Muscle layer of duodenum (tissue), 2 donors: ENCODE results near the gene PHACTR1.
"Not testable (repeated sequence)": the region's sequence is repeated elsewhere in the genome, so short reads cannot be mapped to it uniquely, and the experiment has no call there.

ENCODE experiments used
- H3K27ac ChIP-seq: one replicate; pipeline ENCODE4 v1.7.0; 2013; ENCODE audit warnings: mild to moderate bottlenecking, low read length
- H3K27me3 ChIP-seq: one replicate; pipeline ENCODE4 v1.7.0; 2013; ENCODE audit warnings: low read depth, mild to moderate bottlenecking, control low read depth, low read length
- H3K36me3 ChIP-seq, 2 donors: one replicate each; pipeline ENCODE4 v1.7.0; 2013; ENCODE audit warnings: low read length in 2 of 2, control low read depth in 1 of 2, mild to moderate bottlenecking in 1 of 2; ENCODE audit not compliant: insufficient read depth in 2 of 2, control insufficient read depth in 1 of 2
- H3K4me1 ChIP-seq, 2 donors: one replicate each; pipeline ENCODE4 v1.7.0; 2013; ENCODE audit warnings: low read length in 2 of 2, mild to moderate bottlenecking in 2 of 2, control low read depth in 1 of 2, moderate library complexity in 1 of 2; ENCODE audit not compliant: insufficient read depth in 2 of 2, control insufficient read depth in 1 of 2
- H3K4me3 ChIP-seq, 2 donors: one replicate each; pipeline ENCODE4 v1.7.0; 2013; ENCODE audit warnings: low read length in 2 of 2, low read depth in 1 of 2, mild to moderate bottlenecking in 1 of 2
- H3K9me3 ChIP-seq, 2 donors: one replicate each; pipeline ENCODE4 v1.7.0; 2013; ENCODE audit warnings: low read length in 2 of 2, control low read depth in 1 of 2, mild to moderate bottlenecking in 1 of 2; ENCODE audit not compliant: control insufficient read depth in 1 of 2
- donor health status: healthy.

The PHACTR1 gene

DNA sequence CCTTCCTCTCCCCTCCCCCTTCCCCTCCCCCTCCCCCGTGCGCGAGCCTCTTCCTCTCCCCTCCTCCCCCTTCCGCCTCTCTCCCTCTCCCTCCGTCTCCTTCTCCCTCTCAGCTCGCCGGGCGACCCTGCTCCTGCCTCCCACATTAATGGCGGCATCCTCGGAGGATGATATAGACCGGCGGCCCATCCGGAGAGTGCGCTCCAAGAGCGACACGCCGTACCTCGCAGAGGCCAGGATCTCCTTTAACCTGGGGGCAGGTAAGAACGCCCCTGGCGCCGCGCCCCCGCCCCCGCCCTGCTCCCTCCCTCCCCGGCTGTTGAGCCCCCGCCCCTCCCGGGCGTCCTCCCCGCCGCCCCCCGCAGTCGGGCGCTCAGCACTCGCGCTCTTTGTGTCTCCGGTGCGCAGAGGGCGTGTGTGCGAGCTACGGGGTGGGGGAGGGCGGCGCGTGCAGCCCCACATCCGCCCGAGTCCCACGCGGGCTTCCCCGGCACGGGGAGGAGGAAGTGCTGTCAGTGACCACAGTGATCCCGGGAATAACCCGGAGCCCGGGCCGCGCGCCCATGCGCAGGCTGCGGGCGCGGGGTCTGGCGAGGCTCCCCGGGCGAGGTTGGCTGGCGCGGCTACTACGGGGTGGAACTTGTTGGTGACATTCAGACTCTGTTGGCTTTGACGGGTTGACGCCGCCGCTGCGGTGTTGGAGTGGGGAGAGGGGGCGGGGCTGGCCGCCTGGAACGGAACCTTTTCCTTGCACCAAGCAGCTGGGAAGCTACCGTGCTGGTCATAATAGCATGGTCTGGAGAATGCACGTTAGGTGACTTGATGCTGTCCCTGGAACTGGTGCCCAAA is 33.2 kb downstream of the PHACTR1 start:
- peaks cover 0 to 2% of the 10 kb centered on the region in 2 donors for H3K9me3 ChIP-seq
- no peaks in the 10 kb centered on the region for H3K36me3 ChIP-seq
- H3K27ac ChIP-seq = no peak overlapping the region
- H3K4me1 ChIP-seq = peaks cover 0 to 11% of the 10 kb centered on the region in 2 donors
- H3K4me3 ChIP-seq = peak overlapping the region in 1 of 2 donors; percentile 51
- H3K27me3 ChIP-seq = peaks cover 6% of the 10 kb centered on the region

DNA sequence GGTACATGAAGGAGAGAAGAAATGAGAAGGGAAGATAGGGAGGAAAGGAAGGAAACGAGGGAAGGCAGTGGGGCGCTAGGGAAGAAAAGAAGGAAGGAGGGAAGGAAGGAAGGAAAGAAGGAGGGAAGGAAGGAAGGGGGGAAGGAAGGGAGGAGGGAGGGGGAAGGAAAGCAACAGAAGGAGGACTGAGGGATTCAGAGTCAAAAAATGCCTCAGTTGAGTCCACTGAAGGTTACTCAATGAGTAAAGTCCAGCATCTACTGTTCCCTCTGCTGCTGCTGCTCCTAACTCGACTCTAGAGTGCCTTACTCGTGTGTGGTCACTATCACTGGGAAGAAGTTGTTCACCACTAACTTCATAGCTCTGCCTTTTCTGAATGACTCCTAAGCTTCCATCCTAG is 33.8 kb downstream of the PHACTR1 start:
- H3K4me3 ChIP-seq = peak overlapping the region in 1 of 2 donors; percentile 51
- no peaks in the 10 kb centered on the region for H3K36me3 ChIP-seq
- H3K9me3 ChIP-seq = peaks cover 0 to 2% of the 10 kb centered on the region in 2 donors
- H3K27me3 ChIP-seq = peaks cover 6% of the 10 kb centered on the region
- H3K4me1 ChIP-seq = peaks cover 0 to 11% of the 10 kb centered on the region in 2 donors
- no peak overlapping the region for H3K27ac ChIP-seq

GRCh38 chr6:12751694-12752325 is 35.2 kb downstream of the PHACTR1 start:
- no peak overlapping the region for H3K4me3 ChIP-seq
- H3K4me1 ChIP-seq = peaks cover 0 to 11% of the 10 kb centered on the region in 2 donors
- peaks cover 6% of the 10 kb centered on the region for H3K27me3 ChIP-seq

DNA sequence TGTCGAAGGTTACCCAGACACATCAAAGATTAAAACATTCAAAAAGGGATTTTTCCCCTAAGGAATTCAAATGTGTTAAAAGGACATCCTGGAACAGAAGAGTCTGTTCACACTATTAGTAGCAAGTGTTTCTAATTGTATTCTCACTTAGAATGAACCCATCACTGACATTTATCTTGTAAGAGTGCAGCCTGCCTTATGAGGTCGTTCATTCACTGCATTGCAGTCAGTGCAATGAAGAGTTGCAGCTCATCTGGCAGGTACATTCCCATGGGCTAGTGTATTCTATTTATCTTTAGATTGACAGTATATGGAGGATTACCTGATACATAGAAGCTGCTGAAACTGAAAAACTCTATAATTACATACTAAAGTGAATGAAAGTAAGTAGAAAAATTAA is 36.5 kb downstream of the PHACTR1 start:
- Histone ChIP-seq H3K36me3 (no peaks in the 10 kb centered on the region), H3K9me3 (peaks cover 0 to 2% of the 10 kb centered on the region in 2 donors), H3K27me3 (peaks cover 6% of the 10 kb centered on the region), H3K4me3 (no peak overlapping the region), H3K4me1 (peaks cover 0 to 11% of the 10 kb centered on the region in 2 donors), H3K27ac (no peak overlapping the region)

More at GRCh38 chr6:12751694-12752325, 35.2 kb downstream of the PHACTR1 start:
- Histone ChIP-seq H3K36me3 (no peaks in the 10 kb centered on the region), H3K27ac (no peak overlapping the region), H3K9me3 (peaks cover 0 to 2% of the 10 kb centered on the region in 2 donors)

DNA sequence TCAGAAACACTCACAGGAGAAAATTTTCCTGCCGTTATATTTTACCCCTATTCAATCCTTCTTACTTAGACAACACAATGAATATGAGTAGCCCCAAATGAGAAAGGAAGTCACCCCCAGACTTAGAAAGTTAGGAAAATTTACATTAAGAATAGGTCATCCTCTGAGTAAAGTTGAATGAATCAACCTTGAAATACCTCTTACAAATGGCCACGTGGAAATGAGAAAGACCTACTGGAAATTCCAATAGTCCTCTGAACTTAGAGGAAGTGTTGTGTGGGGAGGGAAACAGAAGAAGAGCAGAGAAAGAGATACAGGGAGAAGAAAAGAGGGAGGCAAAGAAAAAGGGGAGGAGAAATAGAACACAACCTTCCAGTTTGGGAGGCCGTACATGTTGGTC is 43.7 kb downstream of the PHACTR1 start:
- no peaks in the 10 kb centered on the region for H3K27me3 ChIP-seq
- no peaks in the 10 kb centered on the region for H3K36me3 ChIP-seq
- H3K27ac ChIP-seq = no peak overlapping the region
- H3K4me3 ChIP-seq = no peak overlapping the region
- H3K4me1 ChIP-seq = no peaks in the 10 kb centered on the region
- H3K9me3 ChIP-seq = no peaks in the 10 kb centered on the region

DNA sequence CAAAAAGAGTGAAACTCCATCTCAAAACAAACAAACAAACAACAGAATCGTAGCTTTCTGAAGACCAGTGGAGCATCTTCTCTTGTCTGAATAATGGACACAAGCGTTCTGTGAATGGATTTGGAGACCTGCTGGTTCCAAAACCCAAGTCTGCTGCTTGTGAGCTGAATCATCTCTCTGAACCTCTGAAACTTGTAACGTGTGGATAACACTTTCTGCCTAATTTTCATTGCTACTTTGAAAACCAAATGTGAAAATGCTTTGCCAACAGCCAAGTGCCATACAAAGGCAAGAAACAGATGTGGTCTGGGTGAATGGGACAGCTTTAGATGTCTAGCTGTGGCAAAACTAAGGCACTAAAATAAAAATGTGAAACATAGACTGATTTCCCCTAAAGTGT is 44.3 kb downstream of the PHACTR1 start:
- Histone ChIP-seq H3K4me1 (no peaks in the 10 kb centered on the region), H3K4me3 (no peak overlapping the region), H3K36me3 (no peaks in the 10 kb centered on the region), H3K9me3 (no peaks in the 10 kb centered on the region), H3K27me3 (no peaks in the 10 kb centered on the region), H3K27ac (no peak overlapping the region)

GRCh38 chr6:12761376-12762115 is 45.0 kb downstream of the PHACTR1 start:
- no peaks in the 10 kb centered on the region for H3K36me3 ChIP-seq
- H3K4me1 ChIP-seq = no peaks in the 10 kb centered on the region
- H3K9me3 ChIP-seq = no peaks in the 10 kb centered on the region
- no peaks in the 10 kb centered on the region for H3K27me3 ChIP-seq
- H3K27ac ChIP-seq = no peak overlapping the region
- H3K4me3 ChIP-seq = no peak overlapping the region

DNA sequence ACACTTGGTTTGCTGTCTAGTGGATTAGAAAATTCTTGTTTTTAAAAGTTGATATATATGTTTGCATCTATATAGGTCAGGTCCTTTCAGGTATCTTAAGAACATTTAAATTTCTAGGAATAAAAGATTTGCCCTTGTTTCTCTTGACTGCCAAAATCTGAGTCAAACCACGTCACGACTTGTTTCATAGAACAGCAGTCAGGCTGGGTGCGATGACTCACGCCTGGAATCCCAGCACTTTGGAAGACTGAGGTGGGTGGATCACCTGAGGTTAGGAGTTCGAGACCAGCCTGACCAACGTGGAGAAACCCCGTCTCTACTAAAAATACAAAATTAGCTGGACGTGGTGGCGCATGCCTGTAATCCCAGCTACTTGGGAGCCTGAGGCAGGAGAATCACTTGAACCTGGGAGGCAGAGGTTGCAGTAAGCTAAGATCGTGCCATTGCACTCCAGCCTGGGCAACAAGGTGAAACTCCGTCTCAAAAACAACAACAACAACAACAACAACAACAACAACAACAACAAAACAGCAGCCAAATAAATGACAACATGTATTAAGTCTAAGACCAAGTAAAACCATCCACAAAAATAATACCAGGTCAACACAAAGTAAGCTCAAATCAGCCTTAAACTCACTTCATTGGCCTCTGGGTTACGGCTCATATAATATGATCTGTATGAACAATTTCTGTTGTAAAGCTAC is 46.3 kb downstream of the PHACTR1 start:
- H3K36me3 ChIP-seq = not testable (repeated sequence)

GRCh38 chr6:12766365-12766764 is 49.8 kb downstream of the PHACTR1 start:
- no peaks in the 10 kb centered on the region for H3K36me3 ChIP-seq
- no peaks in the 10 kb centered on the region for H3K27me3 ChIP-seq
- H3K27ac ChIP-seq = no peak overlapping the region
- H3K4me1 ChIP-seq = no peaks in the 10 kb centered on the region
- H3K4me3 ChIP-seq = no peak overlapping the region
- no peaks in the 10 kb centered on the region for H3K9me3 ChIP-seq

More for the DNA sequence above, 46.3 kb downstream of the PHACTR1 start:
- H3K4me1 ChIP-seq, H3K27me3 ChIP-seq, H3K9me3 ChIP-seq, H3K4me3 ChIP-seq, H3K27ac ChIP-seq: not testable (repeated sequence)

- Histone ChIP-seq H3K27me3 (no peaks in the 10 kb centered on the region), H3K27ac (no peak overlapping the region), H3K9me3 (no peaks in the 10 kb centered on the region), H3K4me1 (no peaks in the 10 kb centered on the region), H3K4me3 (no peak overlapping the region), H3K36me3 (no peaks in the 10 kb centered on the region)
Observed at GRCh38 chr6:12767016-12767415, 50.4 kb downstream of the PHACTR1 start.
